Fibroblast of pulmonary artery (primary cell): ENCODE measurements around the gene MLLT10.
"Not testable (repeated sequence)": the region's sequence is repeated elsewhere in the genome, so short reads cannot be mapped to it uniquely, and the experiment has no call there.

Experiments used
- DNase-seq: peaks from one replicate; pipeline ENCODE4 v3.0.0-alpha.2; 2010; ENCODE audit warnings: low read depth
- H3K4me3 ChIP-seq: replicated peaks from 2 replicates; pipeline ENCODE4 v1.5.1; 2011; ENCODE audit warnings: low read depth, mild to moderate bottlenecking, control low read depth, low read length, moderate library complexity
- TF ChIP-seq, protein P1 (sequence below): IDR thresholded peaks from 2 replicates; pipeline ENCODE4 v1.5.1; 2011; ENCODE audit warnings: mild to moderate bottlenecking, control low read depth, low read length, inconsistent platforms; ENCODE audit errors: missing control alignments

The MLLT10 gene

GRCh38 chr10:21705828-21706176 is 171.8 kb downstream of the MLLT10 start:
- TF ChIP-seq, protein P1, sequence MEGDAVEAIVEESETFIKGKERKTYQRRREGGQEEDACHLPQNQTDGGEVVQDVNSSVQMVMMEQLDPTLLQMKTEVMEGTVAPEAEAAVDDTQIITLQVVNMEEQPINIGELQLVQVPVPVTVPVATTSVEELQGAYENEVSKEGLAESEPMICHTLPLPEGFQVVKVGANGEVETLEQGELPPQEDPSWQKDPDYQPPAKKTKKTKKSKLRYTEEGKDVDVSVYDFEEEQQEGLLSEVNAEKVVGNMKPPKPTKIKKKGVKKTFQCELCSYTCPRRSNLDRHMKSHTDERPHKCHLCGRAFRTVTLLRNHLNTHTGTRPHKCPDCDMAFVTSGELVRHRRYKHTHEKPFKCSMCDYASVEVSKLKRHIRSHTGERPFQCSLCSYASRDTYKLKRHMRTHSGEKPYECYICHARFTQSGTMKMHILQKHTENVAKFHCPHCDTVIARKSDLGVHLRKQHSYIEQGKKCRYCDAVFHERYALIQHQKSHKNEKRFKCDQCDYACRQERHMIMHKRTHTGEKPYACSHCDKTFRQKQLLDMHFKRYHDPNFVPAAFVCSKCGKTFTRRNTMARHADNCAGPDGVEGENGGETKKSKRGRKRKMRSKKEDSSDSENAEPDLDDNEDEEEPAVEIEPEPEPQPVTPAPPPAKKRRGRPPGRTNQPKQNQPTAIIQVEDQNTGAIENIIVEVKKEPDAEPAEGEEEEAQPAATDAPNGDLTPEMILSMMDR: no peak
- no peak overlapping the region for H3K4me3 ChIP-seq
- no peak for DNase-seq

GRCh38 chr10:21707498-21707897 is 173.5 kb downstream of the MLLT10 start:
- no peak overlapping the region for H3K4me3 ChIP-seq
- no peak for DNase-seq
- TF ChIP-seq, protein P1: no peak

- no peak overlapping the region for H3K4me3 ChIP-seq
- no peak for DNase-seq
- TF ChIP-seq, protein P1: no peak
Measured at GRCh38 chr10:21712975-21713374, 178.9 kb downstream of the MLLT10 start.

- DNase-seq: no peak
- H3K4me3 ChIP-seq: no peak overlapping the region
- TF ChIP-seq, protein P1: no peak
Measured at GRCh38 chr10:21715531-21716195, 181.6 kb downstream of the MLLT10 start.

- DNase-seq, H3K4me3 ChIP-seq: not testable (repeated sequence)
Measured at GRCh38 chr10:21717437-21718054, 183.5 kb downstream of the MLLT10 start.

- TF ChIP-seq, protein P1: no peak
- H3K4me3 ChIP-seq: no peak overlapping the region
Measured at GRCh38 chr10:21719502-21719901, 185.5 kb downstream of the MLLT10 start.

GRCh38 chr10:21720090-21720489 is 186.1 kb downstream of the MLLT10 start:
- H3K4me3 ChIP-seq: no peak overlapping the region
- TF ChIP-seq, protein P1: no peak
- DNase-seq: no peak

More at GRCh38 chr10:21719502-21719901, 185.5 kb downstream of the MLLT10 start:
- no peak for DNase-seq
